COR-L47 (cell line): ENCODE results near the gene PDPN.
"Not testable (repeated sequence)": the region's sequence is repeated elsewhere in the genome, so short reads cannot be mapped to it uniquely, and the experiment has no call there.

Source experiments
- DNase-seq: peaks from one replicate; lab custom pipeline; 2025; lab: John Stamatoyannopoulos, UW

PDPN gene, protein sequence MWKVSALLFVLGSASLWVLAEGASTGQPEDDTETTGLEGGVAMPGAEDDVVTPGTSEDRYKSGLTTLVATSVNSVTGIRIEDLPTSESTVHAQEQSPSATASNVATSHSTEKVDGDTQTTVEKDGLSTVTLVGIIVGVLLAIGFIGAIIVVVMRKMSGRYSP

DNA sequence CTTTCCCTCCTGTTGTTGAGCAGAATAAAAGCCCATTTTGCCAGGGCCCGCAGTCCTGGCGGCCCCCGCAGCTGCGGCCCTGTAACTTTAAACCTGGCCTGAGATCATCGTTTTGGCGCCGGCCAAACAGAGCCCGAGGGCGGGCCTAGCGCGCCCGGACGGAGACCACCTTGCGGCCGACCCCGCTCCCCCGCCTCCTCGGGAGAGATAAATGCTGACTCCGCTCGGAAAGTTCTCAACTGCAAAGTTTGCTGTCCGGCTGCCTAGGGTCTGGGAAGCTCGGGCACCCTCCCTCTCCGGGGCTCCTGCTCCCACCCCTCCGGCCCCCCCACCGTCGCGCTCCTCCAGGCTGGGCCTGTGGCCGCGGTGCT, at the start of gene PDPN:
PDPN (plus strand) TSS at position 238 of the 371 bp plus-strand sequence. CDS start 202 bp downstream, outside the sequence.
- DNase-seq: no peak

DNA sequence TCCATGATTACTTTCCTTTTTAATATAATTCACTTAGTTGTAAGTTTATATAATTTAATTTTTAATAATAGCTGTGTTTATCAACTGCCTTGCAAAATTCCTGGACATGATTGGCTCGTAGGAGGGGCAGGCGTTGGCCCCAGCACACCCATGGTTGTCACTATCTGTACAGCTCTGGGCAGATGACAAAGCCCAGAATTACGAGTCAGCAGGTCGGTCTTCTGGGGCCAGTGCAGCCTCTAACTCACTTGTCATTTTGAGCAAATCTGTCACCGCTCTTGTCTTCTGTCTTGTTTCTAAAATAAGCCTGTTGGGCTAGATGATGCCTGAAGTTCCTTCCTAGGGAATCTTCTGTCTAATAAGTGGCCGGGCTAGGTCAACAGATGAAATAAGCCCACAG, 48.4 kb upstream of the PDPN start:
- no peak for DNase-seq

DNA sequence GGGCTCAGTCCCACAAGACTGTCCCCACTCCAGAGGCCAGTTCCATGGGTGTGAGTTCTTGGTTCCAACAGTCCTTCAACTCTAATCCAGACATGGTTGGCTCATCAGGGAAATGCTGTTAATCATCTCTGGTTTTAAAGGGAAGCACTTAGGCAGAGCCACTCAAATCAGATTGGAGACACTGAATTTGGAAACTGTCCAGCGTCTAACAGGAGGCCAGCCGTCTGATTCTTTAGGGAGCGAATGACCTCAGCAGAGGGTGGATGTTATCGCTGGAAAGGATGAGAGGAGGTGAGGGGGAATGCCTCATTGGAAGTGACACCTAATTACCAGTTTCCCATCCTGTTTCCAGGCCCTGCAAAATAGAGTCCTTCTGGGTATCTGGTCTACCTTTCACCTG, 47.1 kb upstream of the PDPN start:
- no peak for DNase-seq

DNA sequence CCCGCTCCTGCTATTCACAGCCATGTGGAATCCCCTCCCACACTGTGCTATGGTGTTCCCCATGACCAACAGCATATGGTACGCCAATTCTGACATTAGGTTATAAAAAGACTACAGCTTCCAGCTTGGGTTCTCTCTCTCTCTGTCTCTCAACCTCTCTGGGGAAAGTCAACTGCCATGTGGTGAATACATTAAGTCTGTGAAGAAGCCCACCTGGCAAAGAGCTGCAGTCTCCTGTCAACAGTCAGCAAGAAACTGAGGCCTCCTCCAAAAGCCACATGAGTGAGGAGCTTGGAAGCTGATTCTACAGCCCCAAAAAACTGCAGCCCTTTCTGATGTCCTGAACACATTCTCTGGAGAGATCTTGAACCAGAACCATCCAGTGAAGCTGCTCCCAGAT, 44.8 kb upstream of the PDPN start:
- no peak for DNase-seq

DNA sequence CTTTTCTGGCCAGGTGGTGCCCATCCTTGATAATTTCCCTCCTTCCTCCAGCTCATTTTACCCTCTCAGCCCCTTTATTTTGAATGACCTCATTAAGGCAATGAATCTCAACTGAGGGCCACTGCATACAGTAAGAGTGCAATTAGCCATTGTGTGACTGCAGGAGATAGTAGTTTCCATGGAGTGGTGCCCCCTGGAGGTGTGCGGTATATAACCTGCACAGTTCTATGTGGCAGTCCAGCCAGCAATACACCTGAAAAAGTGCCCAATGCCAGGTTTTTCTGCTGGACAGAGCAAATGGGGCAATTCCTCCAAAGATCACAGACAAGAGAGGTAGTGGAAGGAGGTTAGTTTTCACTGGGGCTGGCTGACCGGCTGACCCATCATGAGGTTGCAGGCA, 43.9 kb upstream of the PDPN start:
- no peak for DNase-seq

DNA sequence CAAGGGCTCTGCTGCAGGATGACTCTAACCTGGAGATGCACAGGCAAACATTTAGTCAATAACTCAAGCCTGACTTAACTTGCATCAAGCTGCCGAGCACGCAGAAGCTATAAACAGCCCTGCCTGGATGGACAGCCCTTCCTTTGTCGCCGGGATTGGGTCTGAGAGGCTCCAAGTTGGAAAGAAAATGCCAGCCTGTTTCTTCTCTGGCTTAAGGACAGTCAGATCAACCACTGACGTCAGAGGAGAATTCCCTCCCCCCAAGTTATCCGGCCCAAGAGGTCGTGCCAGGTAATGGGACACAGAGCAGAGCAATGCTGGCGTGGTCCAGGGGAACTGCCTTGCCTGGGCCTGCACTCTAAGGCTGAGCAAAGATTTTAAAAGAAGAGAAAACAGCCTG, 42.8 kb upstream of the PDPN start:
- no peak for DNase-seq

DNA sequence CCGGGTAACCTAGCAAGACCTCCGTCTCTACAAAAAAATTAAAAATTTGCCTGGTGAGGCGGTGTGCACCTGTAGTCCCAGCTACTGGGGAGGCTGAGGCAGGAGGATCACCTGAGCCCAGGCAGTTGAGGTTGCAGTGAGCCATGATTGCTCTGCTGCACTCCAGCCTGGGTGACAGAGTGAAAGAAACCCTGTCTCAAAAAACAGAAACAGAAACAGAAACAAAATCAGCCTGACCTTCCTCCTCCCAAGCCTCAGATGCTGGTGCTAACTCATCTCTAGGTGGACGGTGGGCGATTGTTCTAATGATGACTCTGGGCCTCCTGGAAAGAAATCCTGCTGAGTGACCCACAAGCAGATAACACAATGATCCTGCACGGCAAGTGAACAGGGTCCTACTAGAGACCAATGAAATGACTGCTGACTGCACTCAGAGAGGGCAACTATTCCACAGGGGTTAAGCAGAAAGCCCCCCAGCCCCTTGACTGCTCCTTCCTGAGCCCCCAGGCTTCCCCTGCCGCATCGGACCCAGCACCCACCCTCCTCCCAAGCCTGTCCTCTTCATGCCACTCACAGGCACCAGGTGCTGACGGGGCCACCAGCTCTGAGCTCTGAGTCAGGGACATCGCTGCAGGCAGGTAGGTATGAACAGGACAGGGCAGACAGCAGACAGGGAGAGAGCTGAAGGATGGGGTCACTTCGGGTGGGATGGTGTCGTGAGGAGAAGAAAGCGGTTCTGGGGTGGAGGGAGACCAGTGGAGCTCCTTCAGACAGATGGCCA, 42.0 kb upstream of the PDPN start:
- no peak for DNase-seq

DNA sequence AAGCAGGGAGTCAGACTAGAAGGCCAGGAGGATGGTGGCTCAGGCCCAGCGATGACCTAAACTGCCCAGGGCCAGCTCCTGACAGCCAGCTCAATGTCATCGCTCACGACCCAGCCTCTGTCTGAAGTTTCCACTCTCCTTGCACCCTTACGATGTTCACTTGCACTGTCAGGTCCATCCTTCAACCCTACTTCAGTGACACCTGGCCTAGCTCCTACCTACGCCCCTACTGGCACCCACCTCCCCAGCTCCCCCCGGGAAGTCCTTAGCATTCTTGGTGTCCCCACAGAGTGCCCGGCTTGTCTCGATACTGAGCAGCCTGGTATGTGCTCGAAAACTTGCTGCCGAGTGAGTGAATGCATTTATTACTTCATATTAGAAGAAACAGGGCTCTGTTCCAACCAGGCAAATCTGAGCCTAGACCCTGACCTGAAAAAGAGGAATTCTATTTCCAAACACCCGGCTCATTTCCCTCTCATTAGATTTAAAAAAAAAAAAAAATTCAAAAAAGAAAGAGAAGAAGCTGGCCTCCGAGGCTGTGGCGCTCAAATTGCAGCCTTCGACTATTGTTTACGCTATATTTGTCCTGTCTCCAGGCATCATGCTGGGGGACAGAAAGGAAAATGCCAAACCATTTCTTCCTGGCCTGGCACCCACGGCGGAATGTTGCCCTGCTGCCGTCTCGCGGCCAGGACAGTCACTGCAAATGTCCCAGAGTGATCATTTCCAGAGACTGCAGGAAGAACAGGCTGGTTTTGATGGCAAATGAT, 40.0 kb upstream of the PDPN start:
- DNase-seq: peak; percentile 10

DNA sequence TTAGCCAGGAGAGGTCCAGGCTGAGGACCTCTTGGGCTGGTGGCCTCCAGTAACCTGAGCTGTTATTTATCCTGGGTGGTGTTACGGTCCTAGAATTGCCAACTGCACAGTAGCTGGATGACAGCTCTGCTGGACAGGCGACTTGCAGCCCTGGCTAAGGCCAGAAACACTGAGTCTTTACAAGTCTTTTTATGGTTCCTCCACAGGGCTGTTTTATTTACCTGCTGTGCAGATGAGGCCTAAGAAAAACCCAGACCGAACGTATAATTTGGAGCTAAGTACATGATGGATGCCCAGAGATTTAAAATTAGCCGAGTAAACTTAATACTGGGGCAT, 39.4 kb upstream of the PDPN start:
- DNase-seq: no peak

DNA sequence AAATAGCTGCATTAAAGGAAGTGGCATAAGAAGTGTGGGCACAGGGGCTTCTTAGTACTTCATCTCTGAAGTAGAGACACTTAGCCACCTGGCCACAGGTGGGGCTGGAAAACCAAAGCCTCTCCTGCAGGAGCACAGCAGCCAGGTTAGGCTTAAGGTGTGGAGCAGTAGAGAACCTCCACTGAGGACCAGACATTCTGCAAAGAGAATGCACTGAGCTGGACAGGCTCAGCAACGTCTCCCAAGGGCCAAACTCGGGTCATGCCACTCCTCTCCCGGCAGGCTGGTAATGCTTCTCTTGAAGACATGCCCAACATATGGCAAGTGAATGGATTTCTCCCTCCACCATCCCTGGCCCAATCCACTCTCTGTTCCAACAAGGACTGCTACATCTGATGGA, 36.8 kb upstream of the PDPN start:
- no peak for DNase-seq

DNA sequence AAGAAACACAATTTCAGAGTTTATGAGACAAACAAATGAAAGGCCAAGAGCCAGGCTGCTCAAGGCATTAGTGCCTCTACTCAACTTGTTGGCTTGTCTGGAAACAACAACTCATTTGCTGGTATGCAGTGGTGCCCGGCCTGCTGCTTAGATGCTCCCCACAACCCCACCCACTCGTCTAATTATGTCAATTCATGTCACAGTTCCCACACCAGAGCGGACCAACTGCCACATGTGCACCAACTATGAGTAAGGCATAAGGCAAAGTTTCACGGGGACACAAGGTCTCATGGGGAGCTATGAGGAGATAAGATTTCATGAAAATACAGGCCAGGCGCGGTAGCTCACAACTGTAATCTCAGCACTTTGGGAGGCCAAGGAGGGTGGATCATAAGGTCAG, 35.4 kb upstream of the PDPN start:
- DNase-seq: no peak

DNA sequence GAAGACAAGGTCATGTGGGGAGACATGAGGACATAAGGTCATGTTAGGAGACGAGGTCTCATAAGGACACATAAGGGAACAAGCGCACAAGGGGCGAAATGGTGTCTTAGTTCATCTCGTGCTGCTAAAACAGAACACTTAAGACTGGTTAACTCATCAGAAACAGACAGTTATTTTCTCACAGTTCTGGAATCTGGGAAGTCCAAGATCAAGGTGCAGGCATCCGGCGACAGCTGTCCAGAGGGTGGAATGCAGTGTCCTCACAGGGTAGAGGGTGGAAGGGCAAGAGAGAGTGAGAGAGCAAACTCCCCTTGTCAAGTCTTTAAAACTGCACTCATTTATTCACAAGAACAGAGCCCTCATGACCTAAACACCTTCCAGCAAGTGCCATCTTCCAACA, 34.6 kb upstream of the PDPN start:
- no peak for DNase-seq

DNA sequence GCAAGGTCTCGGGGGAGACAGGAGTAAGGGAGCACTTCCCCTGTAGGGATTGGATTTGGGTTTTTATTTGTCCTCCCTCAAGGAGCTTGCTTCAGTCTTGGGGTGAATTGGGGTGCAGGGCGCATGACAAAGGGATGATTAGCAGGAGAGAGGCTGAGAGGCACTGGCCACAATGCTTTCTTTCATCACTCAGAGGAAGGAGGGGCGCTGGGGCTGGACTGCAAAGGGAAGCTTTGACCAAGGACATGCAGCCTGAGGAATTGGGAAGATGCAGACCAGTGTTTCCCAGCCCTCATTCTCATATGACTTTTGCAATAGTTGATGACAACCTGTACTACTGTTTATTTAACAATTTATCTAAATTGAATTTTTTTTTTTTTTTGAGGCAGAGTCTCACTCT, 34.1 kb upstream of the PDPN start:
- DNase-seq: no peak

DNA sequence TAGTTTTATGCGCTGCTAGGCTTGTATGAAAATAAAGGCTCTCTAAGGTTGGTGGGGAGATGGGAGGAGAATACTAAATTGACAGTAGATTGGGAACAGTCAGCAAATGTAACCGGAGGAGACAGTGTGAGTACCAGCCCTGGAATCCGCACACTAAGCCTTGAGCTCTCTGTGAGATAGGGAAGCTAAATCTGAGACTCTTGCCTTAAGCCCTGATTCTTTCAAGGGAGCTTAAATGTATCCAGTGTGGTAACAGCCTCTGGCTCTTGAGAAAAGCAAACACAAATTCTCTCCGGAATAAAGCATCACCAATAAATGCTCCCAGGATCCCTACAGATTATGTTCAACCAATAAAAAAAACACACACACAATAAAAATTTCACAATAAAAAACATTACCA, 33.0 kb upstream of the PDPN start:
- no peak for DNase-seq

DNA sequence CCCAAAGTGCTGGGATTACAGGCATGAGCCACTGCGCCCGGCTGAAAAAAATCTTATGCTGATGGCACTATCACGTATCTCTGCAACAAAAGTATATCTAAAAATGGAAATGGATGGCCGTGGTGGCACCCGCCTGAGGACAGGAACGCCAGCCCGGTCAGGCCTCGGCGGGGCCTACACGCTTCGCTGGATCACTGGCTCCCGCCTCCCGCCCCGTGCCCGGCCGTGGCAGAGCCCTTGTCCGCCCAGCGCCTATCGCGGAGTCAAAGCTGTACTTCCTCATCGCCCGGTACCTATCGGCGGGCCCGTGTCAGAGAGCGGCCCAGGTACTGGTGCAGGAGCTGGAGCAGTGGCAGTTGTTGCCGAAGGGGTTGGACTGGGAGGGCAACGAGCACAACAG, 28.8 kb upstream of the PDPN start:
- DNase-seq: no peak

DNA sequence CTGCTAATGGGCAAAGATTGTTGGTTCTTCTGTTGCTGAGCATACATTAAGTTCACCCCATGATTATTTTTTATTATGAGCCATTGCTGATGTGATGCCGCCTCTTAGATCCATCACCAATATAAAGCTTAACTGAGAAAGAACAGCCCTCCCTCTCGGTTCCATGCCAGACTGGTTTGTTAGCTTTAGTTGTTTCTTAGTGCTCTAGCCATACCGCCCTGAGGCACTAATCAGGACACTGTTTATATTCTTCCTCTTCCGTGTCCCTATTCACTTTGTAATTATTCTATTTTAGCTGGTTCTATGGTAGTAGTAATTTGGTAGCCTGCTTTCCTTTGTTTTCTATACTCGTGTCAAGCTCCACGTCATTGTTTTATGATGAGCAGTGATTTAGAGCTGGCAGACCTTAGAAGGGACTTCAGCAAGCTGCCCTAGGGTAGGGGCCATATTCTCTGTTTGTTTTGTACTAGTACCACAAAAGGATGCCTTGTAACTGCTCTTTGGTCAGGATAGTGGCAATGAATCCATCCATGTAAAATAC, 27.3 kb upstream of the PDPN start:
- peak; percentile 4 for DNase-seq

DNA sequence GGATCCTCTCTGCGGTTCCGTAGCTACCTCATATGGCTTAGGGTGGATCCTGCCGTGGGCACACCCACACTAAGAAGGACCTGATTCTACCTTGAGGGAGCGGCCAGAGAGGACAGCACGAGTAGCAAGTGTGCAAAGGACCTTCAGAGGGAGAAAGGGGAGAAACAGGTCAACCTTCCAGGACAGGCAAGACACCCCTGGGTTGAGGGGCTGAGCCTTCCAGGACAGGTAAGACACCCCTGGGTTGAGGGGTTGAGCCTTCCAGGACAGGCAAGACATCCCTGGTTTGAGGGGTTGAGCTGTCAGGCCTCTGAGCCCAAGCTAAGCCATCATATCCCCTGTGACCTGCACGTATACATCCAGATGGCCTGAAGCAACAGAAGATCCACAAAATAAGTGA, 23.1 kb upstream of the PDPN start:
- no peak for DNase-seq

DNA sequence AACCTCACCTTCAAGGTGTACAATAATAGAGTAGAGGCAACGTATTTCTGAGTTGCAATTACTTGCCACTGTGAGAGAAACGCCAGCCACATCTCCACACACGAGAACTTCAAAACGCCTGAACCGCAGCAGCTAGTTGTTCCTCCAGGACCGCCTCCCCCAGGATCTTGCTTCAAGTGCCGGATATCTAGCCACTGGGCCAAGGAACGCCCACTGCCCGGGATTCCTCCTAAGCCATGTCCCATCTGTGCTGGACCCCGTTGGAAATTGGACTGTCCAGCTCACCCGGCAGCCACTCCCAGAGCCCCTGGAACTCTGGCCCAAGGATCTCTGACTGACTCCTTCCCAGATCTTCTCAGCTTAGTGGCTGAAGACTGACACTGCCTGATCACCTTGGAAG, 20.7 kb upstream of the PDPN start:
- not testable (repeated sequence) for DNase-seq

DNA sequence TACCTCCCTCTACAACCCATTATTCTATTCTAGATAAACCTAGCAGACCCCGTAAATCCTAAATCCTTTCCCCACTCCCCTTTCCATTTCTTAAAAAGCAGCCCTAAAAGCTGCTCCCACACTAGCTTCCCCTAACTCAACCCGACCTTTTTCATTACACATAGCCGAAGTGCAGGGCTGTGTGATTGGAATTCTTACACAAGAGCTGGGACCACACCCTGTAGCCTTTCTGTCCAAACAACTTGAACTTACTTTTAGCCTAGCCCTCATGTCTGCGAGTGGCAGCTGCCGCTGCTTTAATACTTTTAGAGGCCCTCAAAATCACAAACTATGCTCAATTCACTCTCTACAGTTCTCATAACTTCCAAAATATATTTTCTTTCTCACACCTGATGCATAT, 19.6 kb upstream of the PDPN start:
- DNase-seq: no peak

DNA sequence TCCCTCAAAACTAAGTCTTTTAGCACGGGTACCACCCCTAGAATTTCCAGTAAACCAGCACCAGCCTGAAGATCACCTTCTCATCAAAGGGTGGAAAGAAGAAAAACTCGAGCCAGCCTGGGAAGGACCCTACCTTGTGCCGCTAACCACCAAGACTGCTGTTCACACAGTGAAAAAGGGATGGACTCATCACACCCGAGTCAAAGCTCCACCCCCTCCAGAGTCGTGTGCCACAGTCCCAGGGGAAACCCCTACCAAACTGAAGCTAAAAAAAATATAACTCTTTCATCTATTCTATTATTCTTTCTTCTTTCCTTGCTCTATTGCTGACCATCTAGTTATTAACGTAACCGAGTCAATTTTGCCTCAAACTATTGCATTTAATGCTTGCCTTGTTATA, 13.2 kb upstream of the PDPN start:
- not testable (repeated sequence) for DNase-seq

DNA sequence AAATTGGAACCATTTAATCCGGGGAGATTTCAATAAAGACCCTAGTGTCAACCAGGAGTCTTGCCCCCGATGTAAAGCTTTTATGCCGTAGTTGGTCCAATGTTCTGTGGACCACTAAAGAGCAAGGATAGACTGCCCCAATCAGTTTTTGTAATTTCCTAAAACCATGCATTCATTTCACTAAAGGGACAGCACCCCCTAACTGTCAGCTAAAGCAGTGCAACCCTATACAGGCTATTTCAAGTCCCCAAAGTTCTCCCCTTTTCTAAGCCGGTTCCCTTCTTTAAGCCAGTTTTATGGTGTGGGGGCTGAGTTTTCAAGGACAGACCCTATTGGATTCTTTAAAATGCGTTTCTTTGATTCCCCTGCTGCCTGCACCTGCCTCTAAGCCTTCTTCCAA, 12.7 kb upstream of the PDPN start:
- no peak for DNase-seq

DNA sequence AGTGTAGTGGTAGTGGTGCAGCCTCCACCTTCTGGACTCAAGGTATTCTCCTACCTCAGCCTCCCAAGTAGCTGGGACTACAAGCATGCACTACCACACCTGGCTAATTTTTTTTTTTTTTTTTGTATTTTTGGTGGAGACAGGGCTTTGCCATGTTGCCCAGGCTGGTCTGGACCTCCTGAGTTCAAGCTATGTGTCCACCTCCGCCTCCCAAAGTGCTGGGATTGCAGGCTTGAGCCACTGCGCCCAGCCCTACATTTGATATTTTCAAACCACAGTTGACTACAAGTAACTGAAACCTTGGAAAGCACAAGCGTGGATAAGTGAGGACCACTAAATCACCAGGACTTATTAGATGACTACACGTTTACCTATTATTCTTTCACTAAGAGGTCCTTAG, 10.0 kb upstream of the PDPN start:
- DNase-seq: no peak

DNA sequence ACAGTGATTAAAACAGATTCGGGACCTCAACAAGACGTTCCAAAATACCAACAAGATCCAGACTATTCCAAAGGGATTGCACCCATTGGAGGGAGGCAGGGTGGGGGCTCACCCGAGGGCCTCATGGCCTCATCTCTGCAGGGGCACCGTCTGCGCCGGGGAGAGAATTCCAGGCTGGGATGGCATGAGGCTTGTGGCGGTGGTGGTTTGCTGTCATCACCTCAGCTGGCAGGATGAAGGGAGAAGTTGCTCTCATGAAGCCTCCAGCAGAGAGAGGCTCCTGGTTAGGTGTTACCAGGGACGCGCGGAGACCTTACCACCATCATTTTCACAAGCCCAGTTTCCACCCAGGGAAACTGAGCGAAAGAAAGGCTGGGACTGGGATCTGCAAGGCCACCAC, 6.7 kb upstream of the PDPN start:
- no peak for DNase-seq
